ENCODE data around the gene C1orf105.
"Not testable (repeated sequence)": the region's sequence is repeated elsewhere in the genome, so short reads cannot be mapped to it uniquely, and the experiment has no call there.

C1orf105 gene

GRCh38 chr1:172429331-172430127, 9.0 kb downstream of the C1orf105 start:
- DNase-seq = no peak

DNA sequence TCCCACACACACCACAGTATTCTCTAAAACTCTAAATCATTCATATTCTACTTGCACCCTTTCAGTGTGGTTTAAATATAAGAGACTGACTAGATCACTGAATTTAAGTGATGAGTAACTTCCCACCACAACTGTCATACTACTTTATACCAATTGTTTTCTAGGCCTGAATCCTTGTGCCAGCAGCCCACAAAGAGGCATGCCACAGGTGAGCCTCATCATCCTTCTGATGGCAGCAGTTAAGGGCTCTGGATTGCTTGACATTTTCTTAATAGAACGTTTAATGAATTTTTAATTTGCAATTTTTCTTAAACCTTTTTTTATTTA, 9.6 kb downstream of the C1orf105 start:
- DNase-seq = no peak

DNA sequence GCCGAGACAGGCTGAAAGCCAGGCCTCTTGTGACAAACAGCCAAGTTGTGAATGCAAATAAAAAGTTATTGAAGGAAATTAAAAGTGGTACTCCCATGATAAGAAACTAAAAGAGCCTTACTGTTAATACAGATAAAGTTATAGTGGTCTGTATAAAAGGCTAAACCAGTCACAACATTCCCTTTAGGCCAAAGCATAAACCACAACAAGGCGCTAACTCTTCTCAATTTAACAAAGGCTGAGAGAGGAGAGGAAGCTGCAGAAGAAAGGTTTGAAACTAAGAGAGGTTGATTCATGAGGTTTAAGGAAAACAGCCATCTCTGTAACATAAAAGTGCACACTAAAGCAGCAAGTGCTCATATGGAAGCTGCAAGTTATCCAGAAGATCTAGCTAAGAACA, 10.7 kb downstream of the C1orf105 start:
- DNase-seq = no peak

DNA sequence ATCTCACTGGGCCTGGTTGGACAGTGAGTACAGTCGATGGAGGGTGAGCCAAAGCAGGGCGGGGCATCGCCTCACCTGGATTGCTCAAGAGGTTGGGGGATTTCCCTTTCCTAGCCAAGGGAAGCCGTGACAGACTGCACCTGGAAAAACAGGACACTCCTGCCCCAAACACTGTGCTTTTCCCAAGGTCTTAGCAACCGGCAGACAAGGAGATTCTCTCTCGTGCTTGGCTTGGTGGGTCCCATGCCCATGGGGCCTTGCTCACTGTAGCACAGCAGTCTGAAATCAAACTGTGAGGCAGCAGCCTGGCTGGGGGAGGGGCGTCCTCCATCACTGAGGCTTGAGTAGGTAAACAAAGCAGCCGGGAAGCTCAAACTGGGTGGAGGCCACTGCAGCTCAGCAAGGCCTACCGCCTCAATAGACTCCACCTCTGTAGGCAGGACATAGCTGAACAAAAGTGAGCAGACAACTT, 11.3 kb downstream of the C1orf105 start:
- no peak for DNase-seq

GRCh38 chr1:172437183-172437582, 16.7 kb downstream of the C1orf105 start:
- not testable (repeated sequence) for DNase-seq

DNA sequence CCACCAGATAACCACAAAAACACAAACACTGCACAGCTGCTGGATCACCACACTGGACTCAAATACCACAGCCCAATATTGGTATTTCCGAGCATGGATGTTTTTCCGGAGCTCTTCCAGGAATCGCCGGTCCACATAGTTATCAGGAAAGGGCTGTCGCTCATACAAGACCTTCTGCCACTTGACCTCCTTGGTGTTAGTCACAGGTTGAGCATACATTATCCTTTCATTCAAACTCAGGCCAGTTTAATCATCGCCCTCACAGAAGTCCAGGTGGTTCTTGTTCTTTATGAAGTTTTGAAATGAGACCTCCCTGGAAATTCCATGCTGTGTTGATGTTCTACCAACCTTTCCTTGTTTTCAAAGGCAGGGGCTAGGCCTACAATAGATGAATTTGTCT, 21.9 kb downstream of the C1orf105 start:
- no peak for DNase-seq

- DNase-seq = no peak
These were observed 22.5 kb downstream of the C1orf105 start for GRCh38 chr1:172442843-172443565.

DNA sequence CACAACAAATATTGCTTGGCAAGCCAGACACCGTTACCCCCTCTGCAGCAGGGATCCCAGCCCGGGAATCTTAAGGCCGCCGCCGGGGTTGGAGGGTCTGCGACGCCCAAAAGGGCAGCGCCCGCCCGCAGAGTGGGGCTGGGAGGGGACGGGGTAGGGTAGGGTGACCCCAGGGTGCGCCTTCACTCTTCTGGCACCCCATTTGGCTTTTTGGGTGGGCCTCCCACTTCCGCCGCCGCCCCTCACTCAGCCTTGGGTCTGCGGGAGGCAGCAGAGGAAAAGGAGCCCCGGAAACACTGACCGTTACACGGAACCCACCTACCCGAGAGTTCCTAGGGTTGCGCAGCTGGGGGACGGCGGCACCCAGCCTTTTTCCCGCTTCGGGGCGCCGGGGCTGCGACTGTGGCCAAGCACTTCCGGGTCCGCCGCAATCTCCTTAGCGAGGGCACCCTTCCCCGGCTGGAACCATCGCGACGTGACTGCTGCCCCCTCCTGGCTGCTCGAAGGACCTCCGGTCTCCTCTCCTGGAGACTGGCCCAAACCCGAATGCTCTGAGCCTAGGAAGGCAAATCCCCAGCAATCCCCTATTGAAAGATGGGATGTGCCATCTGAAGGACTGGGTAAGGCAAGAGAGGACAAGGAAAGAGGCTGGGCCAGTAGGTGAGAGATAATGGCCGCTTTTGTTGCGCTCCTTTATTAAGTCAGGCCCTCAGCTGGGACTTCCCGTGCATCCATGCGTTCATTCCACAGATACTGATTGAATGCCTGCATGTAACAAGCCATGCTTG, 23.4 kb downstream of the C1orf105 start, which contains the start of gene PIGC:
TSS of gene PIGC (minus strand) at position 404 of the 788 bp plus-strand sequence. CDS start 1,447 bp downstream, outside the sequence.
- DNase-seq = peak; percentile 99

GRCh38 chr1:172446547-172446946, 26.1 kb downstream of the C1orf105 start:
- DNase-seq = no peak

DNA sequence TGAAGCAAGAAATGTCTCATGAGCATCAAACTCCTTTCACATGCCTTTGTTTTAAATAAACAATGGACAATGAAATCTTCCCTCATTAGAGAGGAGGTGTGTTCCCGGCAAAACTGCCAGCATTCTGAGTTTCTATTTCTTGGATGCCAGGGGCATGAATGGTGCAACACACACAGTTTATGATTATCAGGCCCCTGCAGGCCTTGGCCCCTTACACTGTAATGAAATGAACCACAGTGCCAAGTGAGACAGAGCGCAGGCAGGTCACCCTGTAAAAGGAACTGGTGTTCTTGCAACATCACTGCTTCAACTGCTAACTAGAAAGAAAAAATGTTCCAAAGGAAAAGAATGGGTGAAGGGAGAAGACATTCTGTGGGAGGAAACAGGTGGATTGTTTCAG, 27.2 kb downstream of the C1orf105 start:
- DNase-seq = no peak

DNA sequence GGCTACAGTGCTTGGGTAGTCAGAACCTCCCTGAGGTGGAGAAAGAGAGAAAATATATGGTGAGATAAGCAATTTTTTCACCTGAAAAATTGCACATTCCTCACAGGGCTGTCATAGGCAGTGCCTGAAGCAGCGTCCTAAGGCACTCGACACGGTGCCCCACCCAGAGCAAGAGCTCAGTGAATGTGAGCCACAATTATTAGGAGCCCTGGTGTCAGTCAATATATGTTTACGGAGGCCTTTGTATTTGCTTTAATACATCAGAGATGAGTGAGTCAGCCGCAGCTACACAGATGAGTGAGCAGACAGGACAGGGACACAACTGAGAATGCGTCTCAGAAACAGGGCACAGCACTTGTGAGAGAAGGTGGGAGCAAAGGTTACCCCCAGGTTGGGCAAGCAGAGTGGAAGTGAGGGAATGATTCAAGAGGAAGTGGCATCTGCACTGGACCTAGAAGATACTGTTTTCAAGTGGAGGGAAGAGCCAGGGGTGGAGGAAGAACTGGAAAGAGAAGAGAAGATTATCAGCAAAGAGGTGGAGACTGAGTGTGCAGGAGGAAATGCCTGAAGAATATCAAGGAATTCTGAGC, 28.6 kb downstream of the C1orf105 start:
- no peak for DNase-seq

GRCh38 chr1:172449585-172450523, 29.4 kb downstream of the C1orf105 start:
- peak; percentile 89 for DNase-seq

DNA sequence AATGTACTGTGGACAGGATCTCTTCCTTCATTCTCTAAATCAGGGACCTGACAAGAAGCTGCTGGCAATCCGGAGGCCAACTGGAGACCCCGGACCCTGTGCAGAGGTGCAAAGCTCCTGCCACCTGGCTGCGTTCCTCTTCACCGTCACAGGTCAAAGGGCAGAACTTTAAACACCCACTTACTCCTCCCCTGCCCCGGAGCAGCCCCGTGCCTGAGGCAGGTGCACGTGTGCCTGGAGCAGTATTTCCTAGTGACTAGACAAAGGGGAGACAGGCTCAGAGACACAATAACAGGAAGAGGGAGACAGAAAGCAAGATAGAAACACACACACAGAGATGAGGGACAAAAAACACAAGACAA, 30.0 kb downstream of the C1orf105 start:
- no peak for DNase-seq

- DNase-seq = no peak
These were observed 30.5 kb downstream of the C1orf105 start for GRCh38 chr1:172451002-172451443.

DNA sequence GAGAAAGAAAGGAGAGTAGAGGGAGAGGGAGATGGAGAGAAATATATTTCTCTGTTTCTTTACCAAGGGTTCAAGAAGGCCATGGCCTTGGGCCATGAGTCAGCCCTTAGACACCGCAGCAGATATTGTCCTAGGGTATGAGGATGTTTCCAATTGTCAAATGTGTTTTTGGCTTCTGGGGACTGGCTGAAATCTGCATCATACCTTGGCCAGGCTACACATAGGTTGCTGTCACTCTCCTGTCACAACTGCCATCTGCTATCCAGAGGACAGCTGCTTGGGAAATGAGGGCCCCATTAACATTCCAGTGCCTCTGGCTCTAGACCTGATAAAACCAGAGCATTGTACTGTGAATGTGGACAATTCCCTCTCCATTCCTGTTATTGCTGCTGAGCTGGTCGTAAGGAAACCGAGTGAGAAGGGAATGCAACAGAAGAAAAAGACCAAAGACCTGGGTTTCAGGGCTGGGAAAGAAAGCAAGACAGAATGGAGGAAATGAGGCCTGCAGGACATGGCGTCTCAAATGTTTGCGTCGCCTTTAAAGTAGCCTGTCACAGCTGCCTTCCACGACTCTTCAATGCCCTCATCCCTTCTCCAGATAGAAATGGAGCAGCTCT, 32.2 kb downstream of the C1orf105 start:
- no peak for DNase-seq

DNA sequence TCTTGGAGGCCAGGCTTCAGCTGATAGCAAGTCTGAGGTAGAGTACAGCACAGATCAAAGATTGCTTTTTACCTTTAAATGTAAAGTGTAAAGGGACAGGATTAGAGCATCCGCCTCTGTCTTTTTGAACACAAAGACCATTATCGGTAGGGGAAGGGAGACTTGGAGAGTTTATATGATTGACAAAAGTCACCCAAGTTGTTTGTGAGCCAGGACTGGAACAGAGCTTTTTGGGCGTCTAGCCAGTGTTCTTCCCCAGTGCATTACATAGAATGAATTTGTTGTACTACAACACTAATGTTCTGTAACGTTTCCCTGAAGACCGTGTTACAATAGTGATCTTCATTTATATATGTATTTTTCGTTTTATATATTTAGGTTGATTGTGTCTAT, 32.7 kb downstream of the C1orf105 start:
- DNase-seq = no peak

GRCh38 chr1:172453607-172454006, 33.1 kb downstream of the C1orf105 start:
- no peak for DNase-seq

GRCh38 chr1:172455451-172455850, 35.0 kb downstream of the C1orf105 start:
- DNase-seq = no peak

DNA sequence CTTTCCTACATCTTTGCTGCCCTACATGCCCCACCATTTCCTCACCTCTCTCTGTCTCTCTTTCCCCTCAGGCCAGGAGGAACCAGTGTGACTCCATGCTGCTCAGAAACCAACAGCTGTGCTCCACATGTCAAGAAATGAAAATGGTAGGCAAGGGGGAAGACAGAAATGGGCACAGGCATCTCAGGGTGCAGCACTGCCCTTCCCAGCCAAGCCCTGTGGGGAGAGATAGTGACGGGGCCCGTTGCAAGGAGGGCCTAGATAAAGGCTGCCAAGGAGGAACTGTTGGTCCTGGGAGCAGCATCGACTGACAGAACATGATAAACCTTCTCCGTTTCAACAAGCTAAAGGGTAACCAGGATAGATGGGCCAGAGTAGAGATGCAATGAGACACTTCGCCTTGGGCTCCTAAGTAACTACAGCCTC, 35.9 kb downstream of the C1orf105 start:
- no peak for DNase-seq

DNA sequence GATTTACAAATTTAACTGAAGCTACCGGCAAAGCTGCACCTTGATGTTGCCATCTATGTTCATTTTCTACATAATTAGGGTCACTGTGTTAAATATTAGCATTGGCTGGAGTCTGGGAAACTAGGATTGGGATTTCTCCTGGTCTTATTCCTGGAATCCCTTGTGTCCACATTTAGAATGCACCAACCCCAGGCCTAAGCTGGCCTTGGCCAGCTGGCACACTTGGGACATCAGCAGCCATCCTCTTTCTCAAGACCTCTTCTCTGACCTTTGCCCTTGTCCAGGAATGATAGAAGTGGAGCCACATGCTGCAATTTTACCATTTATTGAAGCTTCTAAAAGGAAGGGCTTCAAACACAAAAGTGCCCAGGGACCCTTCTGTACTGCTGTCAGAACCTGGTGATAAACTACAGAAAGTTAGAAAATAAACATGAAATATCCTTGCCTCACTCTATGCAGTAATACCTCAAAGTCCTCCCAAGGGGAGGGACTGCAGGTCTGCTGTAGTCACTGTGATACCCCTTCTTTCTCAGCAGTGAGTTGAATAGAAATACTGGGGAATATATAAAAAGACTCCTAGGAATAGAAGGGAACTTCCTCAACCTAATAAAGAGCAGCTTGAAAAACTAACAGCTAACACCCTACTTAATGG, 37.1 kb downstream of the C1orf105 start:
- DNase-seq = no peak

DNA sequence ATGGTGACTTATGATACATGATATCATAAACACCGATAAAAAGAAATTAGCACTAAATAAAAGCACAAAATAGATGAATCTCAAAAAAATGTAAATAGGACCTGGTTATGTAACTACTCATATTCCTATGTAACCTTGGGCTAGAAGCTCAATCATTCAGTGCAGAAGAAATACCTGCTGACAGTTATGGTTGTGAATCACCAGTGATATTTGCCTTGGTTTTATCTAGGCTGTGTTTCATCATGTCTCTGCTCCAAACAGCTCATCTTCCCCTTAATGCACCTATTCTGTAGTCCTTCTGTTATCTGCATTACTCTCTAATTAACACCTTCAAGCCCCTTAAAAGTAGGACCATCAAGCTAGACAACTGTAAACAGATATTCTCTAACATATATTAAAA, 39.7 kb downstream of the C1orf105 start:
- no peak for DNase-seq
